Activated B cell treated with CpG ODN at 0.5 μM for 24 hours (primary cell): Measurements from ENCODE around the gene EPB41L4A. TPM values are rescaled to one million over a fixed set of nuclear protein-coding genes. Genes with fewer than 3 reads are reported as not detected.
A peak's percentile ranks its signal among the peaks of the same experiment; 100 is the strongest.

Experiments
- ATAC-seq: fragments of 200-7000 bp; cut with Tn5 transposase; one replicate; pipeline ENCODE4 v1.10.0; 2021; ENCODE audit warnings: low read depth, mild to moderate bottlenecking, moderate library complexity
- CTCF ChIA-PET: fragments of 350-600 bp; sonication (Branson Sonifier 250); formaldehyde crosslinking; loops from one replicate; lab custom pipeline; 2021; ENCODE audit warnings: antibody characterized with exemption; lab: Charles Lee
- POLR2A ChIA-PET: fragments of 350-600 bp; sonication (Branson Sonifier 250); formaldehyde crosslinking; loops from one replicate; lab custom pipeline; 2021; ENCODE audit warnings: antibody characterized with exemption; lab: Charles Lee
- DNase-seq: peaks from one replicate; pipeline ENCODE4 v3.0.0; 2022
- H3K27ac Mint-ChIP-seq: one replicate; pipeline ENCODE4 v1.8.0; 2020; ENCODE audit warnings: mixed read lengths
- H3K27me3 Mint-ChIP-seq: one replicate; pipeline ENCODE4 v1.8.0; 2021; ENCODE audit warnings: mixed read lengths
- H3K36me3 Mint-ChIP-seq: one replicate; pipeline ENCODE4 v1.8.0; 2021; ENCODE audit warnings: low read depth, mixed read lengths
- H3K4me1 Mint-ChIP-seq: one replicate; pipeline ENCODE4 v1.8.0; 2021; ENCODE audit warnings: mixed read lengths
- H3K4me3 Mint-ChIP-seq: one replicate; pipeline ENCODE4 v1.8.0; 2020; ENCODE audit warnings: mild to moderate bottlenecking, mixed read lengths
- H3K9me3 Mint-ChIP-seq: one replicate; pipeline ENCODE4 v1.8.0; 2020; ENCODE audit warnings: mixed read lengths
- intact Hi-C: fragments of 100-400 bp; cut with micrococcal nuclease; formaldehyde crosslinking; loops from one replicate; pipeline ENCODE4 v1.15.1; 2024
- total RNA-seq: library from RNA; stranded (reverse); gene quantifications from 2 replicates; pipeline ENCODE4 v1.2.3, GENCODE V29; 2022
- TF ChIP-seq, protein P1 (sequence below): fragments of 200-600 bp; IDR thresholded peaks from one replicate; pipeline ENCODE4 v1.8.0; 2022; ENCODE audit warnings: antibody characterized with exemption, mild to moderate bottlenecking

EPB41L4A gene
- total RNA-seq, 1 donor from 2014 or later: 7.1 TPM

DNA sequence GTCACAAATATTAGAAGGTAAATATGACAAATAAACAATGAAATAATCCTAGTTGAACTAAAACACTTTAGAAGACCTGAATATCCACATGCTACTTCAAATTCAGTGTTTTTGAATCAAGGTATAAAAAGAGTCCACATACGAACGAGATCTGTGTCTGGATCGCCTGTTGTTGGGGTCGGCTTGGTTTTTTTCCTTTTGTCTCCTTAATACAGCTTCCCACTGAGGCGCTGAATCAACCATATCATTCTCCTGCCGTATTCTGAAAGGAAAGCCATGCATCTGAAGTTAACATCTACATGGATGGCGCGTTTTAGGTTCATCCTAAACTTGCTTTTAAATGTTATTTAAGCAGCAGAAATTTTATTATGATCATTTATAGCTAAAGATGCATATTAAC lies 235.2 kb downstream of the EPB41L4A start:
- Mint-ChIP-seq H3K4me1 (no peaks in the 10 kb centered on the region), H3K27ac (no peak overlapping the region), H3K4me3 (no peak overlapping the region), H3K36me3 (no peaks in the 10 kb centered on the region), H3K9me3 (no peaks in the 10 kb centered on the region), H3K27me3 (peaks cover 9% of the 10 kb centered on the region)
- TF ChIP-seq, protein P1, sequence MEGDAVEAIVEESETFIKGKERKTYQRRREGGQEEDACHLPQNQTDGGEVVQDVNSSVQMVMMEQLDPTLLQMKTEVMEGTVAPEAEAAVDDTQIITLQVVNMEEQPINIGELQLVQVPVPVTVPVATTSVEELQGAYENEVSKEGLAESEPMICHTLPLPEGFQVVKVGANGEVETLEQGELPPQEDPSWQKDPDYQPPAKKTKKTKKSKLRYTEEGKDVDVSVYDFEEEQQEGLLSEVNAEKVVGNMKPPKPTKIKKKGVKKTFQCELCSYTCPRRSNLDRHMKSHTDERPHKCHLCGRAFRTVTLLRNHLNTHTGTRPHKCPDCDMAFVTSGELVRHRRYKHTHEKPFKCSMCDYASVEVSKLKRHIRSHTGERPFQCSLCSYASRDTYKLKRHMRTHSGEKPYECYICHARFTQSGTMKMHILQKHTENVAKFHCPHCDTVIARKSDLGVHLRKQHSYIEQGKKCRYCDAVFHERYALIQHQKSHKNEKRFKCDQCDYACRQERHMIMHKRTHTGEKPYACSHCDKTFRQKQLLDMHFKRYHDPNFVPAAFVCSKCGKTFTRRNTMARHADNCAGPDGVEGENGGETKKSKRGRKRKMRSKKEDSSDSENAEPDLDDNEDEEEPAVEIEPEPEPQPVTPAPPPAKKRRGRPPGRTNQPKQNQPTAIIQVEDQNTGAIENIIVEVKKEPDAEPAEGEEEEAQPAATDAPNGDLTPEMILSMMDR: no peak
- ChIA-PET CTCF (interaction anchor here (1.4 kb wide), 1 partner anchor 9 kb away, joined by 3 read pairs; no protein-coding TSS in a partner anchor), POLR2A (no interaction called here)
- DNase-seq: no peak
- intact Hi-C loops: no loop called here
- no peak for ATAC-seq

DNA sequence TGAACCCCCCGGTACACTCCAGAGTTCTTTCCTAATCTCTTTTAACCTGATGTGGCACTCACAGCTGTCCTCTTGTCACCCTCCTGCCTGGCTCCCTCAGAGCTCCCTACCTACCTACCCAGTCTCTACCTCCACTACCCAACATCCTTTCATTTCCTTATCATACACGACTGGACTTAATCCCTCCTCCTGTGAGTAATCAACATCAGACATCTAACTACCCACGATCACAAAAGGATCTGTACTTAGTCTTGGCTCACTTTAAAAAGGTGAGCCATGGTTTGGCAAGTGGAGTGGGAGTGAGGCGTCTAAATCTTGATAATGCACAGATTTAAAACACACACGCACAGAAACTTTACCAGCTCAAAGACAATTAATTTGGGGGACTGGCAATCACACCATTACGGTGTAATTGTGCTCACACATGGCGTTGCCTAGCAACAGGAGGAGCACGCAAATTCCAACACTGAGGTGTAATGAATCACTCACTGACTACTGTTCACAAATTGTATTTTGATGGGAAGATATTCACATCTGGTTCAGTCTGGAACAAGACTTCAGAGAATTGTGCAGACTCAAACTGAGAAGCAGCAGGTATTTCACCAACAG lies 235.9 kb downstream of the EPB41L4A start:
- POLR2A ChIA-PET: no interaction called here
- DNase-seq (no peak), ATAC-seq (no peak)
- CTCF ChIA-PET: no interaction called here
- Mint-ChIP-seq H3K27ac (no peak overlapping the region), H3K4me3 (no peak overlapping the region), H3K27me3 (peaks cover 3% of the 10 kb centered on the region), H3K9me3 (no peaks in the 10 kb centered on the region), H3K36me3 (no peaks in the 10 kb centered on the region), H3K4me1 (no peaks in the 10 kb centered on the region)
- intact Hi-C loops: no loop called here
- TF ChIP-seq, protein P1: no peak

DNA sequence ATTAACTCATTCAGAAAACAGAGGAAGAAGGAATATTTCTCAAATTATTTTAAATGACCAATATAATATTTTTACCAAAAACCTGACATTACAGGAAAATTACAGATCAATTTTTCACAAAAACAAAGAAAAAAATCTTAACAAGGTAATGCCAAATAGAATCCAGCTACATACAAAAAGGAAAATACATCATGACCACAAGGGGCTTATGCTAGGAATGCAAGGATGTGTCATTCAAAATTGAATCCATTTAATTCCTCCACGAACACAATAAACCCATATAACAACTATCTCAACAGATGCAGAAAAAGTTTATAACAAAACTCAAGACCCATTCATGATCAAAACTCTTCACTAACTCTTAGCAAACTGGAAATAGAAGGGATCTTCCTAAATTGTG lies 239.8 kb downstream of the EPB41L4A start:
- CTCF ChIA-PET: interaction anchor here (1.6 kb wide), 1 partner anchor 240 kb away, joined by 5 read pairs; the partner anchor contains the start of gene EPB41L4A

DNA sequence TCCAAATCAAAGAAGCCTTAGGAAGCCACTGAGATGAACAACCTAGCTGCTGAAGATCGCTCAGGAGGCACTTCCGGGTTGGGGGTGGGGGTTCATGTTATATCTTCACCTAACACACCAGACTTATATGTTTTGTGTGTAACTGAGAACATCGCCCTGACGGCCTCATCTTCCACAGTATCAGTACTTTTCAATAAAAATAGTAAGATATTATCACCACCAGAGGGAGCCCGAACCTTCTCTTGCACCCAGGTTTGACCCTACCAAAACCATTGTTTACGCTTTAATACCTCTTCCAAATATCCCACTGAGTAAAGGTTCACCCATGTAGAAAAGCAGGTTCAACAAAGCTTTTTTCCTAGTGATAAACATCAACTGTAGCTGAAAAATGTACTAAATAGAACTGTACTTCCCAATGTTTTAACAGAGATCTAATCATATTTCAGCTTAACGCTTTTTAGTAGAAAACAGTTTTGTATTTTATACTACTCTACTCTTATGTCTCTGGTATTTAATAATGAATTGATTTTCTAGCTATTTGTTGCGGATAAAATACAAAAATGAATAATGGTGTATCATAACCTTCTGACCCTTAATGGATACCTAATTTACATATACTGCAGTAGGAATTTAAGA lies 244.0 kb downstream of the EPB41L4A start:
- no peaks in the 10 kb centered on the region for H3K9me3 Mint-ChIP-seq
- ChIA-PET POLR2A (interaction anchor here (1.2 kb wide), 2 partner anchors 14 to 245 kb away, joined by 3 to 5 read pairs; no protein-coding TSS in a partner anchor), CTCF (interaction anchor here (0.7 to 5.2 kb wide), 19 partner anchors 9 to 1017 kb away, joined by 3 to 94 read pairs (median 4); partner anchors contain the start of gene EPB41L4A)
- TF ChIP-seq, protein P1: no peak
- H3K4me3 Mint-ChIP-seq: no peak overlapping the region
- no peak overlapping the region for H3K27ac Mint-ChIP-seq
- H3K4me1 Mint-ChIP-seq: peaks cover 4% of the 10 kb centered on the region
- ATAC-seq (peak; percentile 73), DNase-seq (no peak)
- intact Hi-C loops: loop anchor here (1.0 to 2.0 kb wide), 6 partner anchors 245 to 1432 kb away; no protein-coding TSS in a partner anchor
- H3K36me3 Mint-ChIP-seq: no peaks in the 10 kb centered on the region
- no peaks in the 10 kb centered on the region for H3K27me3 Mint-ChIP-seq

More for the DNA sequence above, 239.8 kb downstream of the EPB41L4A start:
- Mint-ChIP-seq H3K27me3 (no peaks in the 10 kb centered on the region), H3K4me3 (no peak overlapping the region), H3K9me3 (no peaks in the 10 kb centered on the region), H3K4me1 (peaks cover 4% of the 10 kb centered on the region), H3K27ac (no peak overlapping the region), H3K36me3 (no peaks in the 10 kb centered on the region)
- TF ChIP-seq, protein P1: no peak
- intact Hi-C loops: no loop called here
- POLR2A ChIA-PET: no interaction called here
- DNase-seq (no peak), ATAC-seq (no peak)
